Stimulated activated CD8-positive, alpha-beta memory T cell treated with anti-CD3 and anti-CD28 coated beads, Interleukin-15, amount 100 ng/mL, for 24 hours (primary cell): ENCODE results near the gene METRN.
A peak's percentile ranks its signal among the peaks of the same experiment; 100 is the strongest.

Experiments used
- DNase-seq: peaks from one replicate; pipeline ENCODE4 v3.0.0-alpha.2; 2020; ENCODE audit warnings: low read depth

METRN gene

DNA sequence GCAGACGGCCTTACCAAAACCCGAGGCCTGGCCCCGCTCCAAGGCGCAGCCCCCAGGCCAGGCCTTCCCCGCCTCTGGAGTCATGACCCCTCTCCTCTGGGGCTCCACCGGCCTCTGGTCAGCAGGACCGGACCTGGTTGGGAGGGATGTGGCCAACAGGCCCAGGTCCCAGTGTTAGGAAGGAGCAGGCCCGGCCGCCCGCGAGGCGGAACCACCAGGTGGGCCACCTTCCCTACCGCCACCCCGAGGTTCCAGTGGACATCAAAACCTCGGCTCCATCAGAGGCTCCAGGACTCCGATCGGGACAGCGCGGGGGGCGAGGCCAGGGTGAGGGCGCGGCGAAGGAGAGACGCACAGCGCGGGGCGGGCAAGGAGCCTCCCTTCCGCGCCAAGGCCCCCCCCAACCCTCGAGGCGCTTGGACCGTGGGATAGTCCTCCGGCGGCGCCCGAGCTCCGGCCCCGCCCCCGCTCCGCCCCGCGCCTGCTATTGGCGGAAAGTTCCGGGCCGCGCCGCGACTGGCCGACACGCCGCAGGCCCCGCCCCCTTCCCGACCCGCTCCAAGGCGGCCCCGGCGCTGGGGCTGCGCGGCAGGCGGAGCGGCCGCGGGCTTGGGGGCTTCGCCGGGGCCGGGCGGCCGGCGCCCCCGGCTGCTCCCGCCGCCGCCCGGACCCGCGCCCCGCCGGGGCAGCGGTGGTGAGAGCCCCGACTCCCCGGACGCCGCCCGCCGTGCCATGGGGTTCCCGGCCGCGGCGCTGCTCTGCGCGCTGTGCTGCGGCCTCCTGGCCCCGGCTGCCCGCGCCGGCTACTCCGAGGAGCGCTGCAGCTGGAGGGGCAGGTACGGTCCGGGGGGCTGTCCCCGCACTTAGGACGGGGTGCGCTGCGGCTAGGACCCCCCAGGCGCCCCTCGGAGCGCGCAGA lies at the start of gene METRN:
METRN (plus strand) TSS at position 561 of the 919 bp plus-strand sequence; CDS start at position 733, 172 bp downstream.
- peak; percentile 81 for DNase-seq

GRCh38 chr16:666572-666971 lies 48.3 kb upstream of the METRN start:
- no peak for DNase-seq

DNA sequence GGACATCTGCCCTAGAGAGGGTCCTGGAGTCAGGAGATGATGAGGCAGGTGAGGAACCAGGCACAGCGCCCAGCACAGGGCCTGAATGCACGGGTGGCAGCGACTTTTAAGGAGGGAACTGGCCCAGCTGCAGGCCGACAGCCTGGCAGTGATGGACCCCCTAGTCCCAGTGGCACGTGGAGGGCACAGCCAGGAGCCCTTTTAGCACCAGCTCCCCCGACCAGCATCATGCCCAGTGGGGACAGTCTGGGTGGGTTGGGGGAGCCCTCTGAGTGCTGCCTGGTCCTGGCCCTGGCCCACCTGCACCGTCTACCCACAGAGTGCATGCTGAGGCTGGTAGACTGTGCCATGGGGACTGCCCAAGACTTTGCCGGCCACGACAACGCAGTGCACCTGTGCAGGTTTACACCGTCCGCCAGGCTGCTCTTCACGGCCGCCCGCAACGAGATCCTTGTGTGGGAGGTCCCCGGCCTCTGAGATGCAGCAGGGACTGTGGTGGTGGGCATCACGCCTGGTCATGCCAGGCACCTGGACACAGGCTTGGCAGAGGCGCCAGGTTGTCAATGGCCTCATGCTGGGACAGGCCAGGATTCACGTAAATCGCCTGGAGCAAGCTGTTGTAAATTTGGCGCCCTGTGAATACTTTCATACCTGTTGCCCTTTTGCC lies 47.7 kb upstream of the METRN start:
- DNase-seq: no peak

GRCh38 chr16:667780-668518 lies 47.0 kb upstream of the METRN start, which contains the start of gene RHOT2:
TSS of gene RHOT2 (plus strand) at chr16:668132. CDS start at chr16:668200, 68 bp downstream.
- DNase-seq: peak; percentile 91

GRCh38 chr16:668519-669171 lies 46.3 kb upstream of the METRN start:
- DNase-seq: no peak

GRCh38 chr16:669666-670065 lies 45.3 kb upstream of the METRN start:
- DNase-seq: no peak

- DNase-seq: no peak
Measured at GRCh38 chr16:670485-671352, 44.2 kb upstream of the METRN start.

DNA sequence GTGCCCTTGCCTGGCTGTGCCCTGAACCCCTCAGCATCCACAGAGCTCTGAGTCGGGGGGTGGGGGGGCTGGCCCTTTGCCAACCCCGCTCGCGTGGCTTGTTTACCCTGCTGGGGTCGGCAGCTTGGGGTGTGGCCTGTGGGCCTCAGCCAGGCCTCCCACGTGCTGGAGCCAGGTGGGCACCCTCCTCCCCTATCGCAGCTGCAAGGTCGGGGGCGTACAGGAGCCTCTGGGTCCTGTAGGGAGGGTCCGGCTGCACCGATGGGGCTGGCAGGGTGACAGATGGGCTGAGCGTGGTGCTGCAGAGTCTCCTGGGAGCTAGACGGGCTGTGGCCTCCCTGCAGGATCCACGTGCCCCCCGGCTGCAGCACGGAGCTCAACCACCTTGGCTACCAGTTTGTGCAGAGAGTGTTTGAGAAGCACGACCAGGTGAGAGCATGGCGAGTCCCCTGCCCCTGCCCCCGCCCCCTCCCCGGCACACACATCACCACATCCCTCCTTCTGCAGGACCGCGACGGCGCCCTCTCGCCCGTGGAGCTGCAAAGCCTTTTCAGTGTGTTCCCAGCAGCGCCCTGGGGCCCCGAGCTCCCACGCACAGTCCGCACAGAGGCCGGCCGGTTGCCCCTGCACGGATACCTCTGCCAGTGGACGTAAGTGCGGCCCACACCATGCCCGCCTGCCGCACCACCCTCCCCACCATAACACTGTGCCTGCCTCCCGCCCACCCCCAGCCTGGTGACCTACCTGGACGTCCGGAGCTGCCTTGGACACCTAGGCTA lies 43.4 kb upstream of the METRN start:
- no peak for DNase-seq

DNA sequence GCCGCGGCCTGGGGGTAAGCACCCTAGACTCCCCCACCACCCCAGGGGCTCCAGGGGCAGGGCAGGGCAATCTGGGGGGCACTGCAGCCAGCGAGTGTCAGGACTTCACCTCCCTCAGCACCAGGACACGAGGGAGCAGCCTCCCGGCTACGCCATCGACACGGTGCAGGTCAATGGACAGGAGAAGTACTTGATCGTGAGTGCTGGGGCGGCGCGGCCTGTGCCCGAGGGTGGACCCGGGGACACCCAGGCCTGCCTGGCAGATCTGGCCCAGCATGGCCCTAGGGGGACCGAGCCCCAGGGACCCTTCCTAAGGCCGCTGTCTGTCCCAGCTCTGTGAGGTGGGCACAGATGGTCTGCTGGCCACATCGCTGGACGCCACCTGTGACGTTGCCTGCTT lies 42.5 kb upstream of the METRN start:
- no peak for DNase-seq

DNA sequence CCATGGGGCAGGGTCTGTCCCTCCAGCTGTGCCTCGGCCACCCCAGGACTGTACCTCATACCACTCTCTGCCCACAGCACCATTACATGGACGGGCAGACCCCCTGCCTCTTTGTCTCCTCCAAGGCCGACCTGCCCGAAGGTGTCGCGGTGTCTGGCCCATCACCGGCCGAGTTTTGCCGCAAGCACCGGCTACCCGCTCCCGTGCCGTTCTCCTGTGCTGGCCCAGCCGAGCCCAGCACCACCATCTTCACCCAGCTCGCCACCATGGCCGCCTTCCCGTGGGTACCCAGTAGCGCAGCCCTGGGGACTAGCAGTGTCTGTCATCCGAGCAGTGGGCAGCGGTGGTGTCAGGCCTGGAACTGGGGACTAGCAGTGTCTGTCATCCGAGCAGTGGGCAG lies 42.1 kb upstream of the METRN start:
- DNase-seq: no peak

DNA sequence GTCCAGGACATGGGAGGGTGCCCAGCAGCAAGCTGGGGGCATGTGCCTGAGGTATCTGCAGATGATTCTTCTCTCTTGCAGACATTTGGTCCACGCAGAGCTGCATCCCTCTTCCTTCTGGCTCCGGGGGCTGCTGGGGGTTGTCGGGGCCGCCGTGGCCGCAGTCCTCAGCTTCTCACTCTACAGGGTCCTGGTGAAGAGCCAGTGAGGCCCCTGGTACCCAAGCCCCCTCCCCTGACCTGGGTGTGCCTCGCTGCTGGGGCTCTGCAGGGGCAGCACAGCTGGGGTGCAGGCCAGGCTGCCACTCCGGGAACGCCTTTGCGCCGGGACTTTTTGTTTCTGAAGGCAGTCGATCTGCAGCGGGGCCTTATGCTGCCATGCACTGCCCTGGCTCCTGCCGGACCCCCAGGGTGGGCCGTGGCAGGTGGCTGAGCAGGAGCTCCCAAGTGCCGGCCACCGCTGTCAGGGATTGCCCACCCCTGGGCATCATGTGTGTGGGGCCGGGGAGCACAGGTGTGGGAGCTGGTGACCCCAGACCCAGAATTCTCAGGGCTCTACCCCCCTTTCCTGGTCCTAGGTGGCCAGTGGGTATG lies 41.4 kb upstream of the METRN start:
- DNase-seq: no peak

DNA sequence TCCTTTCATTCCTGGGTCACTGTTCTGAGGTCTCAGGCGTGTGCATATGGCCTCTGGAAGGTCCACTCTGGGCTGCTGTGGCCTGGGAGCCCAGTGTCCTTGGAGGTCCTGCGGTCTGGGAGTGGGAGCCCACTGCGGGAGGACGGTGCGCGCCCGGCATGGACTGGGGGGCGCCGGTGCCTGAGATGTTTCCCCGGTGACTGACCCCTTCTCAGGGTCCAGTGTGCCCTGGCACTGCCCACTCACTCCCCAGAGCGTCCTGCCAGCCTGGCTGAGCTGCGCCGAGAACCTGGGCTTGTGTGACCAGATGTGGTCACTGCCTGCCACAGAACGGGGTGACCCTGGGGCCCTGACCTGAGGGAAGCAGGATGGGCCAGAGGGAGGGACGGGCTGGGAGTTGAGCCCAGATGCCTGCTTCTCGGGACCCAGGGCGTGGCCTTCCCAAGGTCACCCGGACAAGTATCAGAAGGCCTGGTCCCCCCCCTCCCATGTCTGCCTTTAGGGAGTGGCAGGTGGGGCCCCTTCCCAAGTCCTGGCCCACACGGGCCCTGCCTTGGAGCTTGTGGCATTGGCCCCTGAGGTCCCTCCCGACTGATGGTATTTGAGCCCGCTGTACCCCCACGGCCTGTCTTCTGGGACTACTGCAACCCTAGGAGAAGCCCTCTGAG lies 40.6 kb upstream of the METRN start:
- no peak for DNase-seq

- no peak for DNase-seq
Measured at GRCh38 chr16:674968-675883, 39.7 kb upstream of the METRN start, which contains the start of gene RHBDL1. TSS of gene RHBDL1 (plus strand) at chr16:675671. CDS start at chr16:675791, 120 bp downstream.

- DNase-seq: no peak
Measured at GRCh38 chr16:675884-676564, 38.9 kb upstream of the METRN start.

GRCh38 chr16:676565-676902 lies 38.4 kb upstream of the METRN start:
- DNase-seq: no peak

DNA sequence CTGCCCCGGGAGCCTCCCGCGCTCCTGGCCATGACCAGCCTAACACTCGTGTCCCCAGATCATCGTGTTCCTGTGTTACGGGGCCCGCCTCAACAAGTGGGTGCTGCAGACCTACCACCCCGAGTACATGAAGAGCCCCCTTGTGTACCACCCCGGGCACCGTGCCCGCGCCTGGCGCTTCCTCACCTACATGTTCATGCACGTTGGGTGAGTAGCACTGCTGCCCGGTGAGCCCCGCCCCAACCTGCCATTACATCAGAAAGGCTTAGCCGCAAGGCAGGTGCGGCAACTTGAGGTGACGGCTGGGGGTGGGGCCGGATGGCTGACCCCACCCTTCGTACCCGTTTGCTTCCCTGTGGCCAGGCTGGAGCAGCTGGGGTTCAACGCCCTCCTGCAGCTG lies 38.0 kb upstream of the METRN start:
- no peak for DNase-seq
